Body of pancreas (tissue), 4 donors: ENCODE measurements around the gene WBP1L.

ENCODE experiments used
- POLR2A ChIP-seq, 3 donors: fragments of 450-650 bp; IDR thresholded peaks; one replicate each; pipeline ENCODE4 v1.6.1; 2016; ENCODE audit warnings: antibody characterized with exemption in 3 of 3, mild to moderate bottlenecking in 2 of 3
- TF ChIP-seq, protein P1 (sequence below), 7 experiments: fragments of 450-650 bp in 4 of 7; fragments of 200-600 bp in 3 of 7; sonication (generic) in 3 of 7; IDR thresholded peaks; one replicate each; pipeline ENCODE4 v1.5.1; 2016 to 2019; ENCODE audit warnings: antibody characterized with exemption in 7 of 7

DNA sequence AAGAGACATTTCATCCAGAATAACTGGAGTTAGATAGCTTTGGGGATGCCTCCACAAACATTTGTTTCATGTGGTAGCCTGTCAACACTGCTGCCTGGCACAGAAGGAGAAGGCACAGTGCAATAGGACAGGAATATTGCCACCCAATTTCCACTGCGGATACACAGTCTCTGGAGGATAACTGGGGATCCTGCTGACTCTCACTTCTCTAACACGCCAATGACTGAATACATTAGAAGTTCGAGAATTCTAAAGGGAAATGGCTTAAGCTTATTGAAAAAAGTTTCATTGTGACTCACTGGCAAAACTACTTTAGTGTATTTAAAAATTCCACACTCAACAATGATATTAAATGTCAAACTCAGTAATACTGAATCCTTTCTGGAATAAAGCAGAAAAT, 42.5 kb upstream of the WBP1L start:
- TF ChIP-seq, protein P1, sequence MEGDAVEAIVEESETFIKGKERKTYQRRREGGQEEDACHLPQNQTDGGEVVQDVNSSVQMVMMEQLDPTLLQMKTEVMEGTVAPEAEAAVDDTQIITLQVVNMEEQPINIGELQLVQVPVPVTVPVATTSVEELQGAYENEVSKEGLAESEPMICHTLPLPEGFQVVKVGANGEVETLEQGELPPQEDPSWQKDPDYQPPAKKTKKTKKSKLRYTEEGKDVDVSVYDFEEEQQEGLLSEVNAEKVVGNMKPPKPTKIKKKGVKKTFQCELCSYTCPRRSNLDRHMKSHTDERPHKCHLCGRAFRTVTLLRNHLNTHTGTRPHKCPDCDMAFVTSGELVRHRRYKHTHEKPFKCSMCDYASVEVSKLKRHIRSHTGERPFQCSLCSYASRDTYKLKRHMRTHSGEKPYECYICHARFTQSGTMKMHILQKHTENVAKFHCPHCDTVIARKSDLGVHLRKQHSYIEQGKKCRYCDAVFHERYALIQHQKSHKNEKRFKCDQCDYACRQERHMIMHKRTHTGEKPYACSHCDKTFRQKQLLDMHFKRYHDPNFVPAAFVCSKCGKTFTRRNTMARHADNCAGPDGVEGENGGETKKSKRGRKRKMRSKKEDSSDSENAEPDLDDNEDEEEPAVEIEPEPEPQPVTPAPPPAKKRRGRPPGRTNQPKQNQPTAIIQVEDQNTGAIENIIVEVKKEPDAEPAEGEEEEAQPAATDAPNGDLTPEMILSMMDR (IDR thresholded peaks at IDR 0.05), result no peak
- TF ChIP-seq POLR2A (IDR thresholded peaks at IDR 0.05), result no peak
